DMS153 (cell line): ENCODE measurements around the gene KCTD19.

Experiments used
- DNase-seq: peaks from one replicate; lab custom pipeline; 2025; lab: John Stamatoyannopoulos, UW

Gene KCTD19

DNA sequence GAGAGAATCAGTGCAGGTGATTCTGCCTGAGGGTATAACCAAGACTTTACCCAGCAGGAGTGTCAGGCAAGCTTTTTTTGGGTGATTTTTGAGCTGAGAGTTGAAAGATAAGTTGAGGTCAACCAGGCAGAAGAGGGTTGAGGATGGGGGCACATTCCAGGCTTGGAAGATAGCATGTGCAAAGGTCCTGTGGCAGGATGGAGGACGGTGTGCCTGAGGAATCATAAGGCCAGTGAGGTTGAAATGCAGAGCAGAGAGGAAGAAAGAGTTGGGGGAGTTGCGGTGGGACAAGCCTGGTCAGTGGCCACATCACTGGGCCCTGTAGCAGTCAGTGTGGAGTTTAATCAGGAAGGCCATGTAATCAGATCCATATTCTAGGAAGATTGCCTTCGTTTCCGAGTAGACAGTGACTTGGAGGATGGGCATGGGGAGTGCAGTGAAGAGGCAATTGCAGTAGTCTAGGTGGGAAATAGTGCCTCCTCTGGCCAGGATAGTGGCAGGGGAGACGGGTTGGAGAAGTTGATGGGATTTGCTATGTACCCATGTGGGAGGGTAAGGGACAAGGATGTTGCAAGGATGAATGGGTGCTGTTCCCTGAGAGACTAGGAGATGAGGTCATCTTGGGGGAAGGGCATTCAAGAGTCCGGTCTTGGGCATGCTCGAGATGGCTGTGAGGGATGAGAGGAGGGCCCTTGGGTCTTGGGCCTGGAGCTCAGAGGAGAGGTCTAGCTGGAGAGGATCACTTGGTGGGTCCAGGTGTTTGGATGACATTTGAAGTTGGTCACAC, 43.3 kb downstream of the KCTD19 start:
- no peak for DNase-seq

GRCh38 chr16:67282447-67282805, 44.1 kb downstream of the KCTD19 start:
- DNase-seq, result no peak

- DNase-seq, result no peak
Measured at GRCh38 chr16:67281536-67282446, 44.8 kb downstream of the KCTD19 start.

GRCh38 chr16:67280090-67281015, 46.2 kb downstream of the KCTD19 start:
- no peak for DNase-seq

- peak; percentile 64 for DNase-seq
Measured at GRCh38 chr16:67279296-67280089, 47.0 kb downstream of the KCTD19 start, which contains the start of gene PLEKHG4. Gene PLEKHG4 (plus strand): TSS chr16:67279532. CDS start chr16:67280045, 513 bp downstream.

GRCh38 chr16:67278773-67279295, 47.7 kb downstream of the KCTD19 start:
- no peak for DNase-seq

- no peak for DNase-seq
Measured at GRCh38 chr16:67277999-67278772, 48.4 kb downstream of the KCTD19 start.

GRCh38 chr16:67277294-67277998, 49.1 kb downstream of the KCTD19 start:
- no peak for DNase-seq

GRCh38 chr16:67275321-67275720, 51.2 kb downstream of the KCTD19 start:
- no peak for DNase-seq

GRCh38 chr16:67271446-67271845, 55.1 kb downstream of the KCTD19 start:
- DNase-seq, result no peak

DNA sequence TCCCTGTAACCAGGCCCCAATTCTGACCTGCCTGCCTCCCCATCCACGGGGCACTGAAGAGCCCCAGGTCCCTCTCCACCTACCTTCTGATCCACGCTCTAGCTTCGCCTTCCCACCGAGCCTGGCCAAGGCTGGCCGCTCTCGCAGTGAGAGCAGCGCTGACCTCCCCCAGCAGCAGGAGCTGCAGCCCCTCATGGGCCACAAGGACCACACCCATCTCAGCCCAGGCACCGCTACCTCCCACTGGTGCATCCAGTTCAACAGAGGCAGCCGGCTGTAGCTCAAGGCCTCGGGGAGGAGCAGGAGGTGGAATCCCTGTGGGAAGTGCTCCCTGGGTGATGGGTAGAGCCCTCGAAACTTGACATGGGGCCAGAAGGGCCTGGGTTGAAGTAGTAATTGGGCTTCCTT, 55.6 kb downstream of the KCTD19 start:
- no peak for DNase-seq

DNA sequence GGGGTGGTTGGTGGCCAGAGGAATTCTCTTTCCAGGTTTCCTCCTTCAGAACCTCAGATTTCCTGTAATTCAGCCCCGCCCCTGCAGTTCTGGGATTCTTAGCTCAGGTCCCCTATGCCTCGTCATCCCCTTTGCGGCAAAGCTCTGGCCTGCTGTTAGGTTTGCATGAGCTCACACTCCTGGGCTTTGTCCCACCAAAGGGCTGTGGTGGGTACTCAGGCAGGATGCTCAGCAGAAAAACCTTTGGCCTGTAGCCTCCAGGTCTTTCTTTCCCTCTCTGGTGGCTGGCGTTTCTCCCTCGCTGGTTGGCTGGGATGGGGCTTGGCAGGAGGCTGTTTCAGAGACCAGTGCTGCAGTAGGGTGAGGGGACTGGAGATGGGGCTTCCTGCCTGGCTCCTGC, 56.8 kb downstream of the KCTD19 start:
- DNase-seq, result no peak

- DNase-seq, result no peak
Measured at GRCh38 chr16:67268136-67268579, 58.4 kb downstream of the KCTD19 start.

GRCh38 chr16:67265834-67266233, 60.7 kb downstream of the KCTD19 start:
- DNase-seq, result no peak

GRCh38 chr16:67264866-67265265, 61.7 kb downstream of the KCTD19 start:
- DNase-seq, result no peak

DNA sequence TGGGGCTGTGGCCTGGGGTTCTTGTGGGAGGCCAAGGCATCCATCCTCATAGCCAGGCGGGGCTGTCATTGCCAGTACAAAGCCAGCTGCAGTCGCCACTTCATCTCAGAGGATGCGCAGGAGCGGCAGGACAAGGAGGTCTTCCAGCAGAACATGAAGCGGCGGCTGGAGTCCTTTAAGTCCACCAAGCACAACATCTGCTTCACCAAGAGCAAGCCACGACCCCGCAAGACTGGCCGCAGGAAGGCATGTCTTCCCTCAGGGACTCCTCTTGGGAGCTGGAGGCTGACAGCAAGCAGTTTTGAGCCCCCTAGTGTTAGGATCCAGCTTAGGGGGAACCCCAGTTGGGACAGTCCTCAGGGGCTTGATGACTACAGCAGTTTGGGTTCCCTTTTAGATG, 62.3 kb downstream of the KCTD19 start:
- DNase-seq, result no peak

DNA sequence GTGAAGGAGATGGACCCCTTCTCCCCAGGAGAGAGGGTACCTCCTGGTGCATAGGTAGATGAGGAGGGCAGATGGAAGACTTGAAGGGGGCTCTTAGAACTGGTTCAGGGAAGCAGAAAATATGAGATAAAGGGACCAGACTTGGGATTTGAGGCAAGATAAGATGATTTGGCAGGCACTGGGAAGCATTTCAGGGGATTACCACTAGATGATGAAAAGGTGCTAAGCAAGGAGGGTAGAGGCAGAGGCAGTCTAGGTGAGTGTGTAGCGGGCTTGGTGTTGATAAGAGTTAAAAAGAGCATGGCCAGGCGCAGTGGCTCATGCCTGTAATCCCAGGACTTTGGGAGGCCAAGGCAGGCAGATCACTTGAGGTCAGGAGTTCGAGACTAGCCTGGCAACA, 63.3 kb downstream of the KCTD19 start:
- DNase-seq, result no peak

DNA sequence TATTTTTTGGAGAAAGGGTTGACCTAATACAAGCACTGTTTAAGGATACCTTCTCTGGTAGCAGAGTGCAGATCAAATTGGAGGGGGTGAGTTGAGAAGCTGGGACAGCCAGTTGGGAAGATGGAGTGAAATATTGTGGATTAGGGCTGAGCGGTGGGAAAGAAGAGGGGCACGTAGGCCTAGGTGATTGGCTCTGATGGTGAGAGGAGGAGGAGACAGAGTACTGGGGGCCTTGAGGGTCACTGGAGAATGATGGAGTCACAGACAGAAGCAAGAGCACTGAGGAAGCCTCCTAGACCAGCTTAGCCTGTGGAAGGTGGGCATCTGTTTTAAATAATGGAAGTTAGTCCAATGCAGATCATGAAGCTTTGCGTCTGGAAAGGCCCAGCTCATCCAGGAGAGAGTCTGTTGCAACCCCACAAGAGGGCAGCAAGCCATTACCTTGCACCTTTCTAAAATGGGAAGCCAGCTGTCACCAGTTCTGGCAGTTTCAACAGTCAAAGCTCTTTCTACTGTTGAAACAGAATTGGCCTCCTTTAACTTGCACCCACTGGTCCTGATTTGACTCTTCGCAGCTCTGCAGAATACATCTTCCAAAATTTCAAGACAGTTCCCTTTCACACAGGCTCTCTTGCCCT, 66.0 kb downstream of the KCTD19 start:
- peak; percentile 11 for DNase-seq

GRCh38 chr16:67259705-67260104, 66.8 kb downstream of the KCTD19 start:
- no peak for DNase-seq
